GM12878 (cell line): ENCODE results near the gene TACC2. TPM values are rescaled to one million over a fixed set of nuclear protein-coding genes. Genes with fewer than 3 reads are reported as not detected.

Experiments used
- ATAC-seq: fragments of 200-7000 bp; cut with Tn5 transposase; 3 replicates; pipeline ENCODE4 v1.9.1; 2020; ENCODE audit warnings: mild to moderate bottlenecking, moderate library complexity
- BruUV-seq: library from RNA; stranded (reverse); fragments of 400-500 nt; replicated peaks from 2 replicates; lab custom pipeline; 2021; lab: Mats Ljungman, UMichigan
- CTCF ChIA-PET: fragments of 300-600 bp; sonication (Branson Sonifier 250); formaldehyde crosslinking; extraction: SDS; loops from one replicate; lab custom pipeline; 2021; ENCODE audit warnings: inconsistent platforms; lab: Yijun Ruan, JAX
- POLR2A ChIA-PET: fragments of 350-600 bp; formaldehyde crosslinking; extraction: SDS; loops from one replicate; lab custom pipeline; 2021; ENCODE audit warnings: inconsistent platforms; lab: Charles Lee
- RAD21 ChIA-PET: fragments of 300-600 bp; sonication (Branson Sonifier 250); formaldehyde crosslinking; loops from one replicate; lab custom pipeline; 2023; ENCODE audit warnings: antibody characterized with exemption; ENCODE audit not compliant: unreplicated experiment; lab: Charles Lee
- SMC1A ChIA-PET: fragments of 300-600 bp; sonication (Branson Sonifier 250); formaldehyde crosslinking; loops from one replicate; lab custom pipeline; 2023; ENCODE audit not compliant: unreplicated experiment, uncharacterized antibody; lab: Charles Lee
- DNase-seq: peaks from one replicate; pipeline ENCODE4 v3.0.0-alpha.2; 2011; ENCODE audit warnings: low read depth, low spot score
- FAIRE-seq: peaks from 3 replicates; lab custom pipeline; 2011; peaks lifted over from hg19 to GRCh38; lab: Jason Lieb, UNC
- H2AFZ ChIP-seq: 2 replicates; pipeline ENCODE4 v1.6.0; 2011; ENCODE audit warnings: low read depth, low read length, control low read depth; ENCODE audit not compliant: control insufficient read depth
- H3K27ac ChIP-seq: 2 replicates; pipeline ENCODE4 v1.5.1; 2011; ENCODE audit warnings: control low read depth; ENCODE audit not compliant: control insufficient read depth, insufficient read depth
- H3K27me3 ChIP-seq, 2 experiments: replicated peaks in 1 of 2; 2 replicates each; pipeline versions ENCODE4 v1.6.0 to v1.6.1; 2011; ENCODE audit warnings: low read length in 1 of 2; ENCODE audit not compliant: control insufficient read depth in 2 of 2, insufficient read depth in 2 of 2
- H3K36me3 ChIP-seq, 2 experiments: 2 replicates each; pipeline ENCODE4 v1.5.1; 2011; ENCODE audit warnings: low read length in 1 of 2; ENCODE audit not compliant: control insufficient read depth in 2 of 2, insufficient read depth in 2 of 2
- H3K4me1 ChIP-seq: 2 replicates; pipeline ENCODE4 v1.6.1; 2011; ENCODE audit warnings: mild to moderate bottlenecking, low read length, moderate library complexity, mixed read lengths; ENCODE audit not compliant: control insufficient read depth, insufficient read depth
- H3K4me2 ChIP-seq: 2 replicates; pipeline ENCODE4 v1.6.0; 2011; ENCODE audit warnings: control low read depth; ENCODE audit not compliant: control insufficient read depth, insufficient read depth
- H3K4me3 ChIP-seq: fragments of 200-600 bp; sonication (generic); 2 replicates; pipeline ENCODE4 v1.5.1; 2016
- H3K79me2 ChIP-seq: 2 replicates; pipeline ENCODE4 v1.6.0; 2011; ENCODE audit warnings: low read length; ENCODE audit not compliant: control insufficient read depth, insufficient read depth
- H3K9ac ChIP-seq: 2 replicates; pipeline ENCODE4 v1.8.0; 2011; ENCODE audit warnings: low read length, control low read depth, mixed read lengths; ENCODE audit not compliant: control insufficient read depth, insufficient read depth
- H3K9me3 ChIP-seq: replicated peaks from 3 replicates; pipeline ENCODE4 v1.5.1; 2011; ENCODE audit warnings: mild to moderate bottlenecking, low read length; ENCODE audit not compliant: control insufficient read depth, insufficient read depth
- H4K20me1 ChIP-seq: 2 replicates; pipeline ENCODE4 v1.6.0; 2011; ENCODE audit not compliant: control insufficient read depth, insufficient read depth
- ATF7 ChIP-seq: fragments of 450-650 bp; IDR thresholded peaks from 2 replicates; pipeline ENCODE4 v1.6.1; 2016; ENCODE audit warnings: low read depth, mild to moderate bottlenecking
- CREB1 ChIP-seq: IDR thresholded peaks from 2 replicates; pipeline ENCODE4 v1.6.1; 2012; ENCODE audit warnings: low read depth, mild to moderate bottlenecking, inconsistent platforms
- HDAC2 ChIP-seq: fragments of 200-600 bp; sonication (generic); IDR thresholded peaks from 2 replicates; pipeline ENCODE4 v1.6.1; 2017
- IRF4 ChIP-seq: IDR thresholded peaks from 2 replicates; pipeline ENCODE4 v1.6.1; 2011; ENCODE audit warnings: low read depth, low read length
- SPI1 ChIP-seq: IDR thresholded peaks from 2 replicates; pipeline ENCODE4 v1.6.1; 2011; ENCODE audit warnings: low read depth, mild to moderate bottlenecking, low read length, moderate library complexity, borderline replicate concordance; ENCODE audit not compliant: insufficient read depth
- SREBF2 ChIP-seq: IDR thresholded peaks from 2 replicates; pipeline ENCODE4 v1.6.1; 2012; ENCODE audit warnings: mild to moderate bottlenecking, low read length
- SRF ChIP-seq, 2 experiments: IDR thresholded peaks; 2 replicates each; pipeline ENCODE4 v1.6.1; 2011; ENCODE audit warnings: low read depth in 2 of 2, low read length in 2 of 2, mild to moderate bottlenecking in 1 of 2, moderate library complexity in 1 of 2
- SUPT20H ChIP-seq: IDR thresholded peaks from 2 replicates; pipeline ENCODE4 v1.6.1; 2011; ENCODE audit warnings: low read depth, mild to moderate bottlenecking, low read length, moderate library complexity, borderline replicate concordance; ENCODE audit not compliant: control insufficient read depth
- SUZ12 ChIP-seq: fragments of 200-600 bp; sonication (generic); IDR thresholded peaks from one replicate; pipeline ENCODE4 v1.6.1; 2018; ENCODE audit warnings: antibody characterized with exemption, mild to moderate bottlenecking; ENCODE audit not compliant: unreplicated experiment
- YY1 ChIP-seq: IDR thresholded peaks from 2 replicates; pipeline ENCODE4 v1.6.1; 2011; ENCODE audit warnings: low read depth, mild to moderate bottlenecking, low read length
- WGBS: methylation state at CpG from one replicate; pipeline ENCODE4 v1.1.6; 2016; ENCODE audit warnings: low lambda C conversion rate; ENCODE audit not compliant: insufficient replicate concordance, insufficient coverage; ENCODE audit errors: missing lambda C conversion rate; 5-methylcytosine and 5-hydroxymethylcytosine counted together
- in situ Hi-C: fragments of 300-500 bp; cut with MboI; formaldehyde crosslinking; loops from 9 replicates; pipeline ENCODE4 v1.14.3; 2018; ENCODE audit warnings: mixed read lengths
- intact Hi-C: fragments of 100-400 bp; cut with micrococcal nuclease; formaldehyde crosslinking; loops from one replicate; pipeline ENCODE4 v1.14.2; 2022; ENCODE audit not compliant: unreplicated experiment
- polyA plus RNA-seq, 11 experiments: library from polyadenylated mRNA; depleted of rRNA in 4 of 11; unstranded in 6 of 11; stranded (reverse) in 5 of 11; fragments of >200 nt; fragmentation: Nextera tagmentation in 4 of 11; fragmentation: Illumina TruSeq in 1 of 11; extraction: Ambion mirVana in 4 of 11; extraction: Trizol in 1 of 11; gene quantifications; 1 replicate in 1 of 11; 2 replicates in 10 of 11; pipeline versions ENCODE4 v1.2.1 to v1.2.3, GENCODE V29; 2011 to 2016; ENCODE audit warnings: inconsistent platforms in 2 of 11, missing spikeins in 2 of 11, low read depth in 1 of 11
- total RNA-seq, 4 experiments: library from RNA; depleted of rRNA in 3 of 4; stranded (reverse); fragments of >200 nt in 3 of 4; fragmentation: Illumina TruSeq in 1 of 4; extraction: Trizol in 1 of 4; gene quantifications; 2 replicates each; pipeline versions ENCODE4 v1.2.1 to v1.2.3, GENCODE V29; 2013 to 2021
- TF ChIP-seq, protein P1 (sequence below): IDR thresholded peaks from 2 replicates; pipeline ENCODE4 v1.6.1; 2011; ENCODE audit warnings: borderline replicate concordance, low read depth, mild to moderate bottlenecking, moderate library complexity, mixed read lengths, low read length; ENCODE audit not compliant: insufficient read depth; ENCODE audit errors: extremely low read length

TACC2 gene
- total and polyA plus RNA-seq, 10 of the 15 experiments (the other 5 are each of a cell fraction or from before 2014, with no cell fraction given): 0.07 to 0.64 (median 0.13) TPM; not detected in 5

GRCh38 chr10:122055252-122055651, 66.3 kb downstream of the TACC2 start:
- H3K9me3 ChIP-seq: no peaks in the 10 kb centered on the region
- FAIRE-seq: no peak
- in situ Hi-C loops (no loop called here), intact Hi-C loops (no loop called here)
- RAD21 ChIA-PET: no interaction called here
- H4K20me1 ChIP-seq: no peaks in the 10 kb centered on the region
- H3K4me3 ChIP-seq: no peak overlapping the region
- no peaks in the 10 kb centered on the region for H3K79me2 ChIP-seq
- no peak for TF ChIP-seq SPI1
- TF ChIP-seq, protein P1, sequence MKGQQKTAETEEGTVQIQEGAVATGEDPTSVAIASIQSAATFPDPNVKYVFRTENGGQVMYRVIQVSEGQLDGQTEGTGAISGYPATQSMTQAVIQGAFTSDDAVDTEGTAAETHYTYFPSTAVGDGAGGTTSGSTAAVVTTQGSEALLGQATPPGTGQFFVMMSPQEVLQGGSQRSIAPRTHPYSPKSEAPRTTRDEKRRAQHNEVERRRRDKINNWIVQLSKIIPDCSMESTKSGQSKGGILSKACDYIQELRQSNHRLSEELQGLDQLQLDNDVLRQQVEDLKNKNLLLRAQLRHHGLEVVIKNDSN: no peak
- TF ChIP-seq SUZ12: no peak
- no peak for TF ChIP-seq YY1
- no peak for TF ChIP-seq CREB1
- TF ChIP-seq SRF (IDR thresholded peaks at IDR 0.05; ENCODE audit: low read depth in 2 of 2, low read length in 2 of 2): no peak
- TF ChIP-seq SREBF2: no peak
- no peak for TF ChIP-seq SUPT20H
- TF ChIP-seq HDAC2: no peak
- no peak for TF ChIP-seq IRF4
- TF ChIP-seq ATF7: no peak
- H3K27me3 ChIP-seq: no peaks in the 10 kb centered on the region
- no peak overlapping the region for H2AFZ ChIP-seq
- H3K9ac ChIP-seq: no peak overlapping the region
- POLR2A ChIA-PET: no interaction called here
- 34% methylated on average over 4 of the region's 5 CpGs for WGBS
- no peaks in the 10 kb centered on the region for H3K4me1 ChIP-seq
- no TSS peak for BruUV-seq
- CTCF ChIA-PET: no interaction called here
- H3K27ac ChIP-seq: no peak overlapping the region
- no peak for ATAC-seq
- no peak for DNase-seq
- no peak overlapping the region for H3K4me2 ChIP-seq
- H3K36me3 ChIP-seq: no peaks in the 10 kb centered on the region
- SMC1A ChIA-PET: no interaction called here
